Stimulated activated CD8-positive, alpha-beta memory T cell treated with anti-CD3 and anti-CD28 coated beads, Interleukin-4, amount 100 ng/mL, for 24 hours (primary cell): ENCODE data around the gene TBC1D7.

Experiments used
- DNase-seq: peaks from one replicate; pipeline ENCODE4 v3.0.0-alpha.2; 2020; ENCODE audit warnings: low read depth

The TBC1D7 gene

GRCh38 chr6:13268913-13269518, 59.3 kb downstream of the TBC1D7 start:
- DNase-seq, result no peak

GRCh38 chr6:13267142-13267651, 61.1 kb downstream of the TBC1D7 start:
- no peak for DNase-seq

- no peak for DNase-seq
Observed at GRCh38 chr6:13263669-13264068, 64.7 kb downstream of the TBC1D7 start.

- DNase-seq, result no peak
Observed at GRCh38 chr6:13262302-13263230, 65.8 kb downstream of the TBC1D7 start.

GRCh38 chr6:13261464-13261994, 66.8 kb downstream of the TBC1D7 start:
- no peak for DNase-seq

- no peak for DNase-seq
Observed at GRCh38 chr6:13260831-13261230, 67.5 kb downstream of the TBC1D7 start.

GRCh38 chr6:13260101-13260598, 68.2 kb downstream of the TBC1D7 start:
- no peak for DNase-seq

- no peak for DNase-seq
Observed at GRCh38 chr6:13259393-13259792, 68.9 kb downstream of the TBC1D7 start.

GRCh38 chr6:13256266-13257001, 71.9 kb downstream of the TBC1D7 start:
- DNase-seq, result no peak
